Islet precursor cell (in vitro differentiated cells): ENCODE data around the gene RBMS3.

ENCODE experiments used
- DNase-seq: peaks from one replicate; pipeline ENCODE4 v3.0.0-alpha.2; 2018

The RBMS3 gene

GRCh38 chr3:29280404-29281093 lies at the start of gene RBMS3:
RBMS3 (plus strand) TSS chr3:29281071.
- DNase-seq: peak; percentile 97

- peak; percentile 57 for DNase-seq
These were observed 47.7 kb upstream of the RBMS3 start for GRCh38 chr3:29233126-29233525.

- DNase-seq: no peak
These were observed 44.6 kb upstream of the RBMS3 start for GRCh38 chr3:29236146-29236840.

GRCh38 chr3:29239376-29239775 lies 41.5 kb upstream of the RBMS3 start:
- DNase-seq: no peak

GRCh38 chr3:29240248-29240647 lies 40.6 kb upstream of the RBMS3 start:
- no peak for DNase-seq

GRCh38 chr3:29240887-29241286 lies 40.0 kb upstream of the RBMS3 start:
- DNase-seq: no peak

- no peak for DNase-seq
These were observed 39.0 kb upstream of the RBMS3 start for GRCh38 chr3:29241855-29242254.

- no peak for DNase-seq
These were observed 38.6 kb upstream of the RBMS3 start for GRCh38 chr3:29242296-29242695.

- no peak for DNase-seq
These were observed 35.4 kb upstream of the RBMS3 start for GRCh38 chr3:29245441-29245840.

GRCh38 chr3:29247088-29247745 lies 33.7 kb upstream of the RBMS3 start:
- no peak for DNase-seq

GRCh38 chr3:29249829-29250345 lies 31.0 kb upstream of the RBMS3 start:
- DNase-seq: no peak

GRCh38 chr3:29255854-29256696 lies 24.8 kb upstream of the RBMS3 start:
- DNase-seq: no peak

- no peak for DNase-seq
These were observed 22.7 kb upstream of the RBMS3 start for GRCh38 chr3:29258161-29258560.

- DNase-seq: no peak
These were observed 19.8 kb upstream of the RBMS3 start for GRCh38 chr3:29261119-29261518.

GRCh38 chr3:29263476-29263875 lies 17.4 kb upstream of the RBMS3 start:
- no peak for DNase-seq

- DNase-seq: no peak
These were observed 15.3 kb upstream of the RBMS3 start for GRCh38 chr3:29265509-29266072.

GRCh38 chr3:29267226-29267625 lies 13.6 kb upstream of the RBMS3 start:
- DNase-seq: no peak

- DNase-seq: no peak
These were observed 12.2 kb upstream of the RBMS3 start for GRCh38 chr3:29268651-29269050.

- DNase-seq: no peak
These were observed 10.1 kb upstream of the RBMS3 start for GRCh38 chr3:29270752-29271151.

GRCh38 chr3:29271475-29271874 lies 9.4 kb upstream of the RBMS3 start:
- no peak for DNase-seq

GRCh38 chr3:29274667-29275066 lies 6.2 kb upstream of the RBMS3 start:
- DNase-seq: no peak

GRCh38 chr3:29275309-29275708 lies 5.6 kb upstream of the RBMS3 start:
- no peak for DNase-seq

- no peak for DNase-seq
These were observed 3.6 kb upstream of the RBMS3 start for GRCh38 chr3:29277249-29277648.
